Epithelial cell of prostate (primary cell): ENCODE data around the gene UBE2E2.

Experiments
- DNase-seq: peaks from one replicate; pipeline ENCODE4 v3.0.0-alpha.2; 2011; ENCODE audit warnings: low read depth, low spot score
- H3K27ac ChIP-seq: fragments of 450-650 bp; 2 replicates; pipeline ENCODE4 v1.5.1; 2017; ENCODE audit warnings: mild to moderate bottlenecking

The UBE2E2 gene

GRCh38 chr3:23459889-23460546 is 256.9 kb downstream of the UBE2E2 start:
- DNase-seq = no peak

DNA sequence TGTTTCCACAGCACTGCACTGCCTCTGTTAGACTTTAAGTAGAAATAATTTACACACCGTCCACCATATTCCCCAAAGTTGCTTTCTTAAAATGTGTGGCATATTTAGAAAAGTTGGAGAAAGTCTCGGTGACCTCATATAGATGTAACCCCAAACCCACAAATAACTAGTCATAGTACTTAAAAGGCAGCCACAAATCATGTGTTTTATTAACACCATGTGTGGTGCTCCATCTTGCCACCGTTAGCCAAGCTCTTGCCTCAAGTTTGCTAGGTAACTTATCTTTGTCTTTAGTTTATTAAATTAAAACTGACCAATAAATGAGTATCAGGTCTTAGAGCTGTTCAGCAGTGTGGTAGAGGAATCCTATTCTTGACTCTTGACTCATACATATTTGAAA is 257.9 kb downstream of the UBE2E2 start:
- no peak for DNase-seq
- no peak overlapping the region for H3K27ac ChIP-seq

More at GRCh38 chr3:23459889-23460546, 256.9 kb downstream of the UBE2E2 start:
- H3K27ac ChIP-seq = no peak overlapping the region

DNA sequence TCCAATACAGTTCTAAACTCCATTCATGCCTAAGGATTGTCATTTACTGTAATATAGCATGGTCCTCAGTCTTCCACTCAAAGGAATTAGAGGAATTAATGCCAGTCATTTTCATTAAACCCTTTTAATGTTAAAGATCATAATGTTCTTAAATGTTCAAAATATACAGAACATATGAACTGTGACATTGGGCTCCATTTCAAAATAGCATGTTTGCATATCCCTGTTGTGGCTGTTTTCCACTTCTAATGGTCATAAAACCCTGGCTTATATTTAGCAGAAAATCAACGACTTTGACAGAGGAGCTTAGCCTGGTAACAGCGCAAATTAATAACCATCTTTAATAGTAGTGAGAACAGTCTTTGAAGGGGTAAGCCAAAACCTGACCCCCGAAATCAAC is 260.7 kb downstream of the UBE2E2 start:
- no peak overlapping the region for H3K27ac ChIP-seq
- DNase-seq = no peak

DNA sequence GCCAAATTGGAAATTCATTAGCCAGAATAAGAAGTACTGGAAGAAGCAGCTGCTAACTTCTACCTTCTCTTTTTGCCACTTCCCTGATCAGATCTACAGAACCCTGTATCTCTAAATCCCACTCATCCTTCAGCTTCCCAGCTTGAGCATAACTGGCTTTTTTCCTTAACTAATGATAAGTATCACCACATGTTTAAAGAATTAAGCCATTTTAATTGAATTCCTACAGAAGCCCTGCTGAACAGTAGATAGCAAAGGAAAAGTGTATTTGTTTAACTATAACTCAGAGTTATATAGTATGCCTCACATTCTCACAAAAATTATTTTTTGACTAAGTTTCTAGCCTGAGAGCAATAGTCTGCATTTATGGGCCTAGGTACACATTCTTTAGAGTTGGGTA is 262.4 kb downstream of the UBE2E2 start:
- no peak overlapping the region for H3K27ac ChIP-seq
- no peak for DNase-seq

GRCh38 chr3:23468203-23468602 is 265.1 kb downstream of the UBE2E2 start:
- DNase-seq = no peak
- no peak overlapping the region for H3K27ac ChIP-seq

GRCh38 chr3:23474580-23475357 is 271.6 kb downstream of the UBE2E2 start:
- no peak overlapping the region for H3K27ac ChIP-seq
- DNase-seq = no peak

- no peak overlapping the region for H3K27ac ChIP-seq
Observed at GRCh38 chr3:23475446-23475845, 272.3 kb downstream of the UBE2E2 start.

GRCh38 chr3:23479026-23479425 is 275.9 kb downstream of the UBE2E2 start:
- DNase-seq = peak; percentile 34
- no peak overlapping the region for H3K27ac ChIP-seq

More at GRCh38 chr3:23475446-23475845, 272.3 kb downstream of the UBE2E2 start:
- DNase-seq = no peak

GRCh38 chr3:23479615-23480328 is 276.6 kb downstream of the UBE2E2 start:
- H3K27ac ChIP-seq = no peak overlapping the region
- no peak for DNase-seq

- no peak overlapping the region for H3K27ac ChIP-seq
- DNase-seq = no peak
Observed at GRCh38 chr3:23480329-23480714, 277.2 kb downstream of the UBE2E2 start.

DNA sequence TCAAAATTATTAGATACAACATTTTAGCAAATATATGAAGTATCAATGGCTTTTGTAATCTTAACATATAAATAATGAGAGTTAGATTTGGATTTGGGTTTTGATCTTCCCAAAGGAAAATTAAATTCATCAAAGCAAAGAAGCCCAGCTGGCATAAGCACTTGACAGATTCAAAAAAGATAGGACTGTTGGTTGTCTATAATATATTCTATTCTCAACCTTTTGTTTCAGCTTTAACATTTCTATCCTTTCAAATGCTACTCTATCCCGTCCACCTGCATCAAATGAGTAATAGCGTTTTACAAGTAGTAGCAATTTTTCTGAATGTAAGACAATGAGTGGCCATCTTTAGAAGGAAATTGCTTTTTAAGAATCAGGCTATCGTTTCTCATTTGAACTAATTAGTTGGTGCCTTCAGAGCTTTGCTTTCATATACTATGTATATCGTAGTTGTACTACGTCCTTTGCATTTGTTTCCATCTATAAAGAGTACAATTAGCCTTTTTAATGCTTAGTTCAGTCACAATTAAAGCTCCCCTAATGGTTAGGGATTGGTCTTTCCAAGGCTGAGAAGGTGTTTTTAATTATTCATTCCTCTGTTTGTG is 278.0 kb downstream of the UBE2E2 start:
- DNase-seq = no peak

DNA sequence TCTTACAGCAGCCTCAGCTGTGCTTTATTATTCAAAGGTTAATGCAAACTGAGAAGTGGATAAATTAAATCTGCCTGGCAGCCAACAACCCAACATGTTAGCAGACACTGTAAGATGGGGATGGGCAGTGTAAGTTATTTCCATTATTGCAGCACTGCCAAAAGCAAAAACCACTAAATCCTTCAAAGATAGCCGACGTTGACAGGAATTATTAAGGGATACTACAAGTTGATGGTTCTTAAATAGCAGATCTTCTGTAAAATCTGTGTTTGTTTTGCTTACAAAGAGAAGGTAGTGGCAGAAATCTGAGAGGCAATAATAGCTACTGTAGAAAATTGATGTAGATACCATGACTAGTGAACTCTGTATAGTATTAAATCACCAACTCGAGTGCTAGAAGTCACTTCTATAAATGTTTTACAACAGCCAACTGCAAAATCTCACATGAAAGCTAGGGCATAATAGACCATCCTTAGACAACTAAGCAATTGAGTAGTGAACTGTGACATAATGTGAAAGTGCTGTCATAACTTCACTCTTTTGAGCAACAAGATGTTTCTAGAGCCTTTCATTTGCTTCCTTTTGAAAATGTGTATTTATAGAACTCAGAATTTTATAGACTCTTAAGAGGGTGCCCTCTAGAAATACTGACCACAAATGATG is 278.6 kb downstream of the UBE2E2 start:
- DNase-seq = no peak

More for the DNA sequence above, 278.0 kb downstream of the UBE2E2 start:
- H3K27ac ChIP-seq = no peak overlapping the region

GRCh38 chr3:23484386-23484785 is 281.3 kb downstream of the UBE2E2 start:
- no peak overlapping the region for H3K27ac ChIP-seq
- no peak for DNase-seq

More for the DNA sequence above, 278.6 kb downstream of the UBE2E2 start:
- H3K27ac ChIP-seq = no peak overlapping the region

- DNase-seq = no peak
- H3K27ac ChIP-seq = no peak overlapping the region
Observed at GRCh38 chr3:23485922-23486321, 282.8 kb downstream of the UBE2E2 start.

DNA sequence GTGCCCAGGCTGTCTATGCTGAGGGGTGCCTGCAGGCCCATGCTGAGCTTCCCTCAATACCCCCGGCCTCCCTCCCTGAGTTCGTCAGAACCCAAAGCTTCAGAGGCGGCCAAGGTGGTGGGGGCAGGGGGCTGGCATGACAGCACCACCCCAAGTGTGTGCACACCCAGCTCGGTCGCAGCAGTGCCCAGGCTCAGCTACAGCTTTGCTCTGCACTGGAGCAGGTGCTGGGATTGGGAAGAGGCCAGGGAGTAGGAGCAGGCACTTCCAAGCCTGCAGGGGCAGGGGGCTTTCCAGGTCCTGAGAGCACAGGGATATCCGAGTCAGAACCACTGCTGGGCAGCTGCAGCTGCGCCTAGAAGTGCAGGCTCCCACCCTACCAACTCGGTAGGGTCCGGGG is 283.9 kb downstream of the UBE2E2 start:
- H3K27ac ChIP-seq = no peak overlapping the region
- DNase-seq = no peak

DNA sequence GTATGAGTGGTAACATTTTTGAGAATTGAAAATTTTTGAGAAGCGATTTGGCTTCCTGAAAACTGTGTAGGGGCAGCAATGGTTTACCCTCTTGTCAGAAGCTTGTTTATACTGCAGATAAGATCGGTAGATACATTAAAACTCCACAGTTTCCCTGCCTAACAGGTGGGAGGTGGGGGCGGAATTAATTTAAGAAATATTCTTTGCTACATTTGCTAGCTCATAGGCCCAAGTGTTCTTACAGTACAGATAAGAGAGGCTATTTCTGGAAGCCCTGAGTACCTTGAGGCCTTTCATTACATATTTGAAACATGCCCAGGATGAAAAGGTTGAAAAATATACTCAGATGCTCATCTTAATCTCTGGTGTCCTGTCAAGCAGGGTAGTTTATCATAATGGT is 285.5 kb downstream of the UBE2E2 start:
- no peak for DNase-seq
- no peak overlapping the region for H3K27ac ChIP-seq

- no peak overlapping the region for H3K27ac ChIP-seq
- DNase-seq = no peak
Observed at GRCh38 chr3:23489300-23490158, 286.4 kb downstream of the UBE2E2 start.

GRCh38 chr3:23490459-23490858 is 287.3 kb downstream of the UBE2E2 start:
- H3K27ac ChIP-seq = no peak overlapping the region
- DNase-seq = peak; percentile 31

GRCh38 chr3:23492057-23492456 is 288.9 kb downstream of the UBE2E2 start:
- no peak for DNase-seq
- no peak overlapping the region for H3K27ac ChIP-seq
